PC-9 (cell line): ENCODE results near the gene OR51B2. TPM values are rescaled to one million over a fixed set of nuclear protein-coding genes. Genes with fewer than 3 reads are reported as not detected.

Experiments
- BruUV-seq: library from RNA; stranded (reverse); fragments of 400-500 nt; replicated peaks from 2 replicates; lab custom pipeline; 2021; lab: Mats Ljungman, UMichigan
- CTCF ChIA-PET: fragments of 300-600 bp; sonication (Branson Sonifier 250); formaldehyde crosslinking; loops from one replicate; lab custom pipeline; 2022; ENCODE audit warnings: antibody characterized with exemption; lab: Charles Lee
- POLR2A ChIA-PET: fragments of 300-600 bp; sonication (Branson Sonifier 250); formaldehyde crosslinking; loops from one replicate; lab custom pipeline; 2022; ENCODE audit warnings: antibody characterized with exemption; ENCODE audit not compliant: unreplicated experiment; lab: Charles Lee
- DNase-seq, 2 experiments: peaks; one replicate each; pipeline versions ENCODE4 v3.0.0 to v3.0.0-alpha.2; 2015 to 2022; ENCODE audit warnings: mixed read lengths in 1 of 2
- H2AFZ ChIP-seq: fragments of 200-600 bp; sonication (generic); 2 replicates; pipeline ENCODE4 v1.8.1; 2017; ENCODE audit warnings: antibody characterized with exemption
- H3F3A ChIP-seq: fragments of 200-600 bp; sonication (generic); 2 replicates; pipeline ENCODE4 v1.8.1; 2017; ENCODE audit warnings: antibody characterized with exemption, mild to moderate bottlenecking, low read depth; ENCODE audit not compliant: insufficient read depth
- H3K27ac ChIP-seq: fragments of 200-600 bp; sonication (generic); 2 replicates; pipeline ENCODE4 v1.6.1; 2016; ENCODE audit warnings: mixed run types
- H3K27me3 ChIP-seq: fragments of 200-600 bp; sonication (generic); 2 replicates; pipeline ENCODE4 v1.6.1; 2016; ENCODE audit warnings: low read depth, mixed run types; ENCODE audit not compliant: insufficient read depth
- H3K36me3 ChIP-seq: fragments of 200-600 bp; sonication (generic); 2 replicates; pipeline ENCODE4 v1.6.1; 2016; ENCODE audit warnings: low read depth, mixed run types
- H3K4me1 ChIP-seq: fragments of 200-600 bp; sonication (generic); replicated peaks from 2 replicates; pipeline ENCODE4 v1.6.1; 2016; ENCODE audit warnings: mixed run types; ENCODE audit not compliant: insufficient read depth
- H3K4me2 ChIP-seq: fragments of 200-600 bp; sonication (generic); 2 replicates; pipeline ENCODE4 v1.6.1; 2017; ENCODE audit warnings: mixed run types
- H3K4me3 ChIP-seq: fragments of 200-600 bp; sonication (generic); 2 replicates; pipeline ENCODE4 v1.6.1; 2016; ENCODE audit warnings: mixed run types
- H3K79me2 ChIP-seq: fragments of 200-600 bp; sonication (generic); 2 replicates; pipeline ENCODE4 v1.6.1; 2017; ENCODE audit warnings: low read depth, mixed run types
- H3K9me2 ChIP-seq: fragments of 200-600 bp; sonication (generic); 2 replicates; pipeline ENCODE4 v1.8.1; 2017; ENCODE audit warnings: mild to moderate bottlenecking; ENCODE audit not compliant: insufficient read depth
- H3K9me3 ChIP-seq: fragments of 200-600 bp; sonication (generic); 2 replicates; pipeline ENCODE4 v1.8.1; 2016; ENCODE audit warnings: low read depth; ENCODE audit not compliant: insufficient read depth
- H4K20me1 ChIP-seq: fragments of 200-600 bp; sonication (generic); 2 replicates; pipeline ENCODE4 v1.8.1; 2017; ENCODE audit not compliant: insufficient read depth
- CTCF ChIP-seq: fragments of 200-600 bp; sonication (generic); conservative IDR thresholded peaks from 2 replicates; pipeline ENCODE4 v1.6.1; 2017; ENCODE audit warnings: mixed run types, antibody characterized with exemption, mild to moderate bottlenecking, moderate library complexity
- EZH2 ChIP-seq: fragments of 200-600 bp; sonication (generic); IDR thresholded peaks from 2 replicates; pipeline ENCODE4 v1.8.0; 2017; ENCODE audit warnings: antibody characterized with exemption, low read depth
- intact Hi-C: fragments of 100-400 bp; cut with micrococcal nuclease; formaldehyde crosslinking; loops from one replicate; pipeline ENCODE4 v1.10.0; 2022; ENCODE audit not compliant: unreplicated experiment
- total RNA-seq: library from RNA; stranded (reverse); gene quantifications from 2 replicates; pipeline ENCODE4 v1.2.3, GENCODE V29; 2021

OR51B2 gene
- total RNA-seq, 1 experiment from 2014 or later = not detected

GRCh38 chr11:5284637-5285036 lies 39.5 kb downstream of the OR51B2 start:
- Histone ChIP-seq H3K36me3 (no peaks in the 10 kb centered on the region), H3K4me3 (no peak overlapping the region), H3K27me3 (no peaks in the 10 kb centered on the region), H3K79me2 (no peaks in the 10 kb centered on the region), H3K4me2 (no peak overlapping the region), H3K9me2 (no peaks in the 10 kb centered on the region), H3K27ac (no peak overlapping the region), H3K9me3 (no peaks in the 10 kb centered on the region), H2AFZ (no peak overlapping the region), H3K4me1 (peaks cover 7% of the 10 kb centered on the region), H4K20me1 (no peaks in the 10 kb centered on the region), H3F3A (0 out of 2 replicates have a peak, but pooled peaks cover 3% of the 10 kb centered on the region)
- TF ChIP-seq EZH2 (no peak), CTCF (no peak)
- no peak for DNase-seq
- ChIA-PET POLR2A (no interaction called here), CTCF (no interaction called here)
- BruUV-seq = no TSS peak
- intact Hi-C loops = no loop called here

- H3K4me3 ChIP-seq = no peak overlapping the region
- BruUV-seq = no TSS peak
- H3F3A ChIP-seq = 0 out of 2 replicates have a peak, but pooled peaks cover 3% of the 10 kb centered on the region
- no peaks in the 10 kb centered on the region for H3K79me2 ChIP-seq
- H3K36me3 ChIP-seq = no peaks in the 10 kb centered on the region
- H2AFZ ChIP-seq = no peak overlapping the region
- H4K20me1 ChIP-seq = no peaks in the 10 kb centered on the region
- no peak overlapping the region for H3K27ac ChIP-seq
- peaks cover 7% of the 10 kb centered on the region for H3K4me1 ChIP-seq
- intact Hi-C loops = no loop called here
- no peak for DNase-seq
- no peaks in the 10 kb centered on the region for H3K27me3 ChIP-seq
- ChIA-PET POLR2A (no interaction called here), CTCF (no interaction called here)
- no peak for TF ChIP-seq EZH2
- TF ChIP-seq CTCF = no peak
- H3K9me2 ChIP-seq = no peaks in the 10 kb centered on the region
- no peak overlapping the region for H3K4me2 ChIP-seq
- no peaks in the 10 kb centered on the region for H3K9me3 ChIP-seq
These were observed 40.2 kb downstream of the OR51B2 start for GRCh38 chr11:5283882-5284281.

GRCh38 chr11:5283086-5283485 lies 41.0 kb downstream of the OR51B2 start:
- ChIA-PET CTCF (no interaction called here), POLR2A (no interaction called here)
- H3K4me3 ChIP-seq = no peak overlapping the region
- BruUV-seq = no TSS peak
- no peak overlapping the region for H3K27ac ChIP-seq
- no peaks in the 10 kb centered on the region for H4K20me1 ChIP-seq
- intact Hi-C loops = no loop called here
- no peaks in the 10 kb centered on the region for H3K9me3 ChIP-seq
- DNase-seq = no peak
- H3F3A ChIP-seq = 0 out of 2 replicates have a peak, but pooled peaks cover 3% of the 10 kb centered on the region
- no peaks in the 10 kb centered on the region for H3K79me2 ChIP-seq
- no peak for TF ChIP-seq EZH2
- no peak for TF ChIP-seq CTCF
- no peaks in the 10 kb centered on the region for H3K27me3 ChIP-seq
- H3K36me3 ChIP-seq = no peaks in the 10 kb centered on the region
- H3K4me2 ChIP-seq = no peak overlapping the region
- H2AFZ ChIP-seq = no peak overlapping the region
- H3K4me1 ChIP-seq = peaks cover 7% of the 10 kb centered on the region
- no peaks in the 10 kb centered on the region for H3K9me2 ChIP-seq
